Ramos (cell line): ENCODE measurements around the gene ODC1.

Experiments
- in situ Hi-C: fragments of 300-500 bp; cut with MboI; formaldehyde crosslinking; loops from one replicate; pipeline ENCODE4 v1.14.3; 2022; ENCODE audit warnings: low sequenced_read_pairs; ENCODE audit not compliant: unreplicated experiment

ODC1 gene

DNA sequence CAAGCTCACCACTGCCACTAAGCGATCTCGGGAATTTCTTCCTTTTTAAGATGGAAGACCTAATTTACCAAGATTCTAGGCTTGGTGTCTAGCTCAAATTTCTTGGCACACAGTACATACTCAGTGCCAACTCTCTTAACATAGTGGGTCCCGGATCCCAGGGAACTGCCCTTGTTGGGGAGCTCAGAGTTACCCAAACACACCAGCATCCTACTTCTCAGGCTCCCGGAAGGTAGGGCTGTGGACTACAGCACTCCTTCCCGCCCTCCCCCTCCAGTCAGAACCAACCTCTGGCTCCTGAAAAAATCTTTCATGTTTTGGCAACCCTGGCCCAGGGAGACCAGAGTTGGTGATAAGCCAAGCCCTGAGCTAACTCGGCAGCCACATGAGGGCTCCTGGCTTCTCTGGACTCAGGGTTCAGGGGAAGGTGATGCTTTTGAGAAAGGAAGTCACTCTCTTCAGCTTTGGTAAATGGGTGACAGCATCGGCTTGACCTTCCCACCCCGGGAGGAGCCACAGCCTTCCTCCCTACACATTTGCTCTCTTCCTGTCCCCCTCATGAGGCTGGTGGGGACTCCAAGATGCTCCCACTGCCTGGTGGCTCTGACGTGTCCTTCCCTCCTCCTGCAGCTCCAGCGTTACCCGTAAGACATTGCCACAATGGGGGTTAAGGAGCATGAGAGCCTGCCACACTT lies 8.8 kb downstream of the ODC1 start:
- in situ Hi-C loops: loop anchor here (25.0 kb wide), 1 partner anchor 602 kb away; the partner anchor contains the start of gene TAF1B

- in situ Hi-C loops: loop anchor here (25.0 kb wide), 1 partner anchor 601 kb away; the partner anchor contains the start of gene TAF1B
Measured at GRCh38 chr2:10438688-10439087, 9.4 kb downstream of the ODC1 start.

DNA sequence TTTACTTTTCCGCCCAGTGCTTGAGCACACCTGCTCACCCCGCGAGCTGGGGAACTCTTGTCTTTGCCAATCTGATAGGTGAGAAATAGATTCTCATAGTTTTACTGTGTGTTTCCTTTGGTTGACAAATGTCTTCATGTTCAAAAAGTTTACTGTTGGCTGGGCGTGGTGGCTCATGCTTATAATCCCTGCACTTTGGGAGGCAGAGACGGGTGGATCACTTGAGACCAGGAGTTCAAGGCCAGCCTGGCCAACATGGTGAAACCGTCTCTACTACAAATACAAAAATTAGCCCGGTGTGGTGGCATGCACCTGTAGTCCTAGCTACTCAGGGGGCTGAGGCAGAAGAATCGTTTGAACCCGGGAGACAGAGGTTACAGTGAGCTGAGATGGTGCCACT lies 10.3 kb downstream of the ODC1 start:
- in situ Hi-C loops: loop anchor here (25.0 kb wide), 1 partner anchor 601 kb away; the partner anchor contains the start of gene TAF1B

DNA sequence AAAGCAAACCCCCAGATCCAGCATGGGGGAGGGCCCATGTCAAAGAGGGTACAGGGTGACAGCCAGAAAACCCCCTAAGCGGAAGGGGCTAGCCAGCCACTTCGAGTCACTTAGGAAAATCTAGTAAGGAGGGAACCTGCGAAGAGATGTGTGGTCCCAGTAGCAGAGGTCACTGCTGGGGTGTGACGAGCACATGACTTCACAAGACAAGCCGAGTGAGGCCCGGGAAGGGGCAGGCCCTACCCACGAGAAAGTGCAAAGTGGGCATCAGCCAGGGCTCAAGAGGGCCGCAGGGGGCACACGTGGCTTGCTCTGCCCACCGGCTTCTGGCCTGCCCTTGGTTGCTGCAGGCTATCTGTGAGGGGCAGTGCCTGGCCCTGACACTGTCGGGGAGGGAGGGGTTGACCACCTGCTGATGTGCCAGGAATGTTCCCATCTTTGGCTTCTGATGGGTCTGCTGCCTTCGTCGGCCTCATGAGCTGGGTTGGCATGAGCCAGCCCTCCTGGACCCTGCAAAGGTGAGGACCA lies 11.5 kb downstream of the ODC1 start:
- in situ Hi-C loops: loop anchor here (25.0 kb wide), 1 partner anchor 599 kb away; the partner anchor contains the start of gene TAF1B

DNA sequence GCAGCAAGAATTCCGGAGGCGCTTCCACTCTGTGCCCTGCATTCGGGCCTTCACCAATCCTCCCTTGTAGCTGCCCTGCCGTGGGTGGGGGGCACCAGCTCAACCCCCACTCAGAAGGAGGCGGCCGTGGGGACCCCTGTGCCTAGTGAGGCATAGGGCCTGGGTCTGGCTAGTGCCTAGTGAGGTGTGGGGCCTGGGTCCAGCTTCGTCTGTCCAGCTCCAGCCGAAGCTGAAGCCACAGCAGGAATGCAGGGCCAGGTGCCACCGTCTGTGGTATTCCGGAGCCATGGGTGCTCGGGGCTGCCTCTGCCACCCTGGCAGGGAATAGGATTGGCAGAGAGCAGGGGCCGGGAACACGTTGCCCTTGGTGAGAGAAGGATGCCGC lies 12.3 kb downstream of the ODC1 start:
- in situ Hi-C loops: loop anchor here (25.0 kb wide), 1 partner anchor 599 kb away; the partner anchor contains the start of gene TAF1B

- in situ Hi-C loops: loop anchor here (5.0 to 25.0 kb wide), 2 partner anchors 363 to 598 kb away; partner anchors contain the start of gene TAF1B
Measured at GRCh38 chr2:10434886-10435819, 13.0 kb downstream of the ODC1 start.

- in situ Hi-C loops: loop anchor here (5.0 to 25.0 kb wide), 2 partner anchors 362 to 597 kb away; partner anchors contain the start of gene TAF1B
Measured at GRCh38 chr2:10433947-10434885, 13.9 kb downstream of the ODC1 start.

DNA sequence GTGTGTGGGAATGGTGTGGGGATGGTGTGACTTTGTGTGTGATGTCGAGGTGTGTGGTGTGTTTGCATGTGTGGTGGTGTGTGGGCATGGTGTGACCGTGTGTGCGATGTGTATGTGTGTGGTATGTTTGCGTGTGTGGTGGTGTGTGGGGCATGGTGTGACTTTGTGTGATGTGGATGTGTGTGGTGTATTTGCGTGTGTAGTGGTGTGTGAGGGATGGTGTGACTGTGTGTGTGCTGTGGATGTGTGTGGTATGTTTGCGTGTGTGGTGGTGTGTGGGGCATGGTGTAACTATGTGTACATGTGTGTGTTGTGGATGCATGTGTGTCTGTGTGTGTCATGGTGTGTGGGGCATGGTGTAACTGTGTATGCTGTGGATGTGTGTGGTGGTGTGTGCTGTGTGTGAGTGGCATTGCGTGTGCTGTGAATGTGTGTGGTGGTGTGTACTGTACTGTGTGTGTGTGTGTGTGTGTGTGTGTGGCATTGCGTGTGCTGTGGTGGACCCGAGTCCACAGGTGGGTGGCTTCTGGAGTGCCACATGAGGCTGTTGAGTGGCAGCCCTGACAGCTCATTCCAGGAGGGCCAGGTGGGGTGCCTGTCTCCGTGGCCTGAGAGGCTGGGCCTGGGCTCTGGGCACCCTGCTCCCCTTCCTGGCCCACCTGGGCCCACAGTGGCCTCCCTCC lies 14.7 kb downstream of the ODC1 start:
- in situ Hi-C loops: loop anchor here (5.0 to 25.0 kb wide), 2 partner anchors 361 to 596 kb away; partner anchors contain the start of gene TAF1B

GRCh38 chr2:10432311-10433181 lies 15.6 kb downstream of the ODC1 start:
- in situ Hi-C loops: loop anchor here (5.0 to 25.0 kb wide), 2 partner anchors 360 to 595 kb away; partner anchors contain the start of gene TAF1B

GRCh38 chr2:10431797-10432196 lies 16.3 kb downstream of the ODC1 start:
- in situ Hi-C loops: loop anchor here (5.0 to 25.0 kb wide), 2 partner anchors 359 to 594 kb away; partner anchors contain the start of gene TAF1B

- in situ Hi-C loops: loop anchor here (5.0 to 25.0 kb wide), 2 partner anchors 359 to 594 kb away; partner anchors contain the start of gene TAF1B
Measured at GRCh38 chr2:10430886-10431622, 17.1 kb downstream of the ODC1 start.

- in situ Hi-C loops: loop anchor here (25.0 kb wide), 1 partner anchor 592 kb away; the partner anchor contains the start of gene TAF1B
Measured at GRCh38 chr2:10428924-10429323, 19.2 kb downstream of the ODC1 start.

DNA sequence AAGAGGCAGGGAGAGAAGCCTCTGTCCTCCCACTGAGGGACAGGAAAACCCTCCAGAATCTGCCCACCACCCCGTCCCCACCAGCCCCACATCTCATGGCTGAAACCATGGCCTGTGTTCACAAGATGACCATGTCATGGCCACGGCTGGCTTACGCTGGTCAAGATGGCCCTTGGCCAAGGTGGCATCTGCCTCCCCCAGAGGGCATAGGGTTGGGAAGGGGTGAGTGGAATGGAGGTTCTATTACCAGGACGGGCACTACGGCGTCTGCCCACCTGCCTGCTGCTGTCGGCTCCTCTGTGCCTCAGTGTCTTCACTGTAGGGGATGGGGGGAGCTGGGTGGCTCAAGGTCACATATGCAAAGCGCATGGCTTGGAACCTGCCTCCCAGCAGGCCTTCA lies 19.8 kb downstream of the ODC1 start:
- in situ Hi-C loops: loop anchor here (25.0 kb wide), 1 partner anchor 591 kb away; the partner anchor contains the start of gene TAF1B

- in situ Hi-C loops: loop anchor here (25.0 kb wide), 1 partner anchor 590 kb away; the partner anchor contains the start of gene TAF1B
Measured at GRCh38 chr2:10427618-10427949, 20.5 kb downstream of the ODC1 start.

GRCh38 chr2:10426726-10427617 lies 21.2 kb downstream of the ODC1 start:
- in situ Hi-C loops: loop anchor here (25.0 kb wide), 1 partner anchor 590 kb away; the partner anchor contains the start of gene TAF1B

GRCh38 chr2:10425699-10426098 lies 22.4 kb downstream of the ODC1 start:
- in situ Hi-C loops: loop anchor here (25.0 kb wide), 1 partner anchor 588 kb away; the partner anchor contains the start of gene TAF1B
